HG03103 (cell line): ENCODE results near the gene ZNF839.

ENCODE experiments used
- ATAC-seq: cut with Tn5 transposase; IDR thresholded peaks from one replicate; pipeline ENCODE4 v1.9.1; 2021; ENCODE audit warnings: low read depth; ENCODE audit not compliant: unreplicated experiment

ZNF839 gene

GRCh38 chr14:102371361-102371760 is 51.8 kb downstream of the ZNF839 start:
- no peak for ATAC-seq

GRCh38 chr14:102373110-102373509 is 53.6 kb downstream of the ZNF839 start:
- no peak for ATAC-seq

GRCh38 chr14:102374264-102374663 is 54.7 kb downstream of the ZNF839 start:
- no peak for ATAC-seq

- ATAC-seq = no peak
These were observed 55.6 kb downstream of the ZNF839 start for GRCh38 chr14:102375119-102375518.

- ATAC-seq = no peak
These were observed 58.1 kb downstream of the ZNF839 start for GRCh38 chr14:102377696-102378095.

- ATAC-seq = no peak
These were observed 59.3 kb downstream of the ZNF839 start for GRCh38 chr14:102378830-102379229.

- ATAC-seq = no peak
These were observed 67.5 kb downstream of the ZNF839 start for GRCh38 chr14:102387086-102387485.

- ATAC-seq = no peak
These were observed 69.7 kb downstream of the ZNF839 start for GRCh38 chr14:102389246-102389645.

GRCh38 chr14:102390064-102390855 is 70.7 kb downstream of the ZNF839 start:
- ATAC-seq = no peak
